ENCODE results near the gene CCND3. TPM values are rescaled to one million over a fixed set of nuclear protein-coding genes. Genes with fewer than 3 reads are reported as not detected.

CCND3 gene
- total RNA-seq, 4 donors from 2014 or later, result 28.9 to 48.7 (median 44.7) TPM

- Histone ChIP-seq H3K4me1 (peaks cover 10% of the 10 kb centered on the region in 2 donors), H3K36me3 (peaks cover 0 to 57% of the 10 kb centered on the region in 2 donors), H3K27me3 (no peaks in the 10 kb centered on the region), H3K27ac (no peak overlapping the region), H3K9me3 (no peaks in the 10 kb centered on the region), H3K4me3 (no peak overlapping the region)
- DNase-seq, result no peak
- in situ Hi-C loops (cut with MboI; ENCODE audit: low sequenced_read_pairs in 4 of 4), result loop anchor here (10.0 to 25.0 kb wide), 4 partner anchors 132 to 635 kb away; partner anchors contain the start of genes PRICKLE4 (in 2 of the 4), TOMM6 (in 2 of the 4) and UBR2 (in 1 of the 4)
- ATAC-seq, result no peak
- no peak for TF ChIP-seq CTCF (IDR thresholded peaks at IDR 0.05 in 4 of 5, conservative IDR thresholded peaks at IDR 0.05 in 1 of 5)
- no peak for TF ChIP-seq POLR2A (IDR thresholded peaks at IDR 0.05)
- intact Hi-C loops (cut with DNase I; ENCODE audit: low total_unique reads), result loop anchor here (10.0 kb wide), 1 partner anchor 638 kb away; the partner anchor contains the start of gene UBR2
These were observed 14.4 kb downstream of the CCND3 start for GRCh38 chr6:41927253-41927652.

- in situ Hi-C loops (cut with MboI; ENCODE audit: low sequenced_read_pairs in 4 of 4) (loop anchor here in 3 of 4 donors (10.0 to 25.0 kb wide), 4 partner anchors 127 to 303 kb away; partner anchors contain the start of genes PRICKLE4 (in 2 of the 3), TOMM6 (in 2 of the 3) and MRPS10 (in 1 of the 3)), intact Hi-C loops (cut with DNase I; ENCODE audit: low total_unique reads) (loop anchor here (10.0 kb wide), 1 partner anchor 643 kb away; the partner anchor contains the start of gene UBR2)
- Histone ChIP-seq H3K36me3 (peaks cover 0 to 6% of the 10 kb centered on the region in 2 donors), H3K27ac (peak overlapping the region; percentile 93 to 98 (median 96)), H3K9me3 (no peaks in the 10 kb centered on the region), H3K4me1 (peaks cover 29% of the 10 kb centered on the region in 2 donors), H3K27me3 (no peaks in the 10 kb centered on the region), H3K4me3 (peak overlapping the region; percentile 75 to 97 (median 86))
- no peak for ATAC-seq
- DNase-seq, result no peak
- TF ChIP-seq CTCF (IDR thresholded peaks at IDR 0.05 in 4 of 5, conservative IDR thresholded peaks at IDR 0.05 in 1 of 5) (no peak), POLR2A (IDR thresholded peaks at IDR 0.05) (no peak)
These were observed 19.5 kb downstream of the CCND3 start for GRCh38 chr6:41922154-41922553.

GRCh38 chr6:41921712-41921998 lies 20.0 kb downstream of the CCND3 start:
- in situ Hi-C loops (cut with MboI; ENCODE audit: low sequenced_read_pairs in 4 of 4) (loop anchor here in 3 of 4 donors (10.0 to 25.0 kb wide), 4 partner anchors 127 to 303 kb away; partner anchors contain the start of genes PRICKLE4 (in 2 of the 3), TOMM6 (in 2 of the 3) and MRPS10 (in 1 of the 3)), intact Hi-C loops (cut with DNase I; ENCODE audit: low total_unique reads) (loop anchor here (1.0 to 10.0 kb wide), 6 partner anchors 20 to 643 kb away; partner anchors contain the start of genes CCND3, MRPS10, TAF8 and TOMM6)
- peak overlapping the region; percentile 93 to 98 (median 96) for H3K27ac ChIP-seq

GRCh38 chr6:41920921-41921711 lies 20.5 kb downstream of the CCND3 start, which contains the start of the genes BYSL and MED20:
Gene BYSL, plus strand, starts transcription at chr6:41921499. Its CDS starts 64 bp downstream, at chr6:41921563.
Gene MED20, minus strand, starts transcription at chr6:41921139. Its CDS starts 121 bp downstream, at chr6:41921018.
- in situ Hi-C loops (cut with MboI; ENCODE audit: low sequenced_read_pairs in 4 of 4), result loop anchor here in 3 of 4 donors (10.0 to 25.0 kb wide), 4 partner anchors 126 to 304 kb away; partner anchors contain the start of genes PRICKLE4 (in 2 of the 3), TOMM6 (in 2 of the 3) and MRPS10 (in 1 of the 3)
- intact Hi-C loops (cut with DNase I; ENCODE audit: low total_unique reads), result loop anchor here (1.0 to 10.0 kb wide), 6 partner anchors 20 to 644 kb away; partner anchors contain the start of genes CCND3, MRPS10, TAF8 and TOMM6
- peak; percentile 88 to 89 for DNase-seq

More at GRCh38 chr6:41921712-41921998, 20.0 kb downstream of the CCND3 start:
- ATAC-seq, result peak; percentile 9 to 24
- Histone ChIP-seq H3K9me3 (no peaks in the 10 kb centered on the region), H3K27me3 (no peaks in the 10 kb centered on the region), H3K4me1 (peaks cover 29 to 30% of the 10 kb centered on the region in 2 donors), H3K36me3 (peaks cover 0 to 7% of the 10 kb centered on the region in 2 donors), H3K4me3 (peak overlapping the region; percentile 75 to 97 (median 86))
- TF ChIP-seq POLR2A (IDR thresholded peaks at IDR 0.05), result no peak
- TF ChIP-seq CTCF (IDR thresholded peaks at IDR 0.05 in 4 of 5, conservative IDR thresholded peaks at IDR 0.05 in 1 of 5), result no peak
- DNase-seq, result no peak

More at GRCh38 chr6:41920921-41921711, 20.5 kb downstream of the CCND3 start, which contains the start of the genes BYSL and MED20:
- Histone ChIP-seq H3K27ac (peak within 1 kb of the TSS; percentile 93 to 98 (median 96)), H3K4me3 (peak within 1 kb of the TSS; percentile 75 to 97 (median 86)), H3K4me1 (peaks cover 29 to 30% of the 10 kb centered on the region in 2 donors), H3K27me3 (no peaks in the 10 kb centered on the region), H3K36me3 (peaks cover 0 to 11% of the 10 kb centered on the region in 2 donors), H3K9me3 (no peaks in the 10 kb centered on the region)
- TF ChIP-seq POLR2A (IDR thresholded peaks at IDR 0.05) (peak; percentile 71 to 85), CTCF (IDR thresholded peaks at IDR 0.05 in 4 of 5, conservative IDR thresholded peaks at IDR 0.05 in 1 of 5) (peak; percentile 98 to 100 (median 98))
- peak; percentile 98 to 99 for ATAC-seq
